ENCODE data around the gene DCTN4.

- TF ChIP-seq CTCF (conservative IDR thresholded peaks at IDR 0.05; ENCODE audit: low read depth, low read length) (no peak), POLR2A (IDR thresholded peaks at IDR 0.05; ENCODE audit: low read depth, low read length) (no peak), CEBPB (IDR thresholded peaks at IDR 0.05; ENCODE audit: low read depth, low read length) (no peak), USF2 (IDR thresholded peaks at IDR 0.05; ENCODE audit: low read depth, low read length) (no peak), BHLHE40 (IDR thresholded peaks at IDR 0.05; ENCODE audit: low read depth, low read length) (no peak)
Observed at GRCh38 chr5:150794927-150795326, 36.1 kb upstream of the DCTN4 start.

Measured in IMR-90 (cell line).